ENCODE data around the gene UQCRH. TPM values are rescaled to one million over a fixed set of nuclear protein-coding genes. Genes with fewer than 3 reads are reported as not detected.

The UQCRH gene
- total RNA-seq, 3 donors from 2014 or later (not counting 1 experiment from before 2014, with no cell fraction given): 91.1 to 120 (median 107) TPM

- H3K27ac Mint-ChIP-seq: no peak overlapping the region
- no peaks in the 10 kb centered on the region for H3K9me3 Mint-ChIP-seq
Observed at GRCh38 chr1:46289976-46290375, 13.5 kb upstream of the UQCRH start.

GRCh38 chr1:46295306-46295705 lies 8.2 kb upstream of the UQCRH start:
- peaks cover 9% of the 10 kb centered on the region for H3K36me3 Mint-ChIP-seq

More at GRCh38 chr1:46289976-46290375, 13.5 kb upstream of the UQCRH start:
- H3K4me1 ChIP-seq (ENCODE audit: control insufficient read depth, insufficient read depth, low read length): no peaks in the 10 kb centered on the region
- ATAC-seq (no peak), DNase-seq (no peak)
- H3K36me3 Mint-ChIP-seq: no peaks in the 10 kb centered on the region
- H3K9me3 ChIP-seq (ENCODE audit: control insufficient read depth, insufficient read depth, low read length): no peaks in the 10 kb centered on the region
- peaks cover 0 to 7% of the 10 kb centered on the region in 2 donors for H3K4me1 Mint-ChIP-seq
- no peak overlapping the region for H3K4me3 Mint-ChIP-seq
- H3K27ac ChIP-seq (ENCODE audit: low read length): no peak overlapping the region
- intact Hi-C loops (cut with micrococcal nuclease): no loop called here
- no peak for TF ChIP-seq CTCF (IDR thresholded peaks at IDR 0.05)
- H3K27me3 Mint-ChIP-seq (ENCODE audit: low read depth in 2 of 2): no peaks in the 10 kb centered on the region
- H3K27me3 ChIP-seq (ENCODE audit: control insufficient read depth, insufficient read depth, low read length): no peaks in the 10 kb centered on the region
- H3K36me3 ChIP-seq (ENCODE audit: control insufficient read depth, insufficient read depth, low read length): peaks cover 13% of the 10 kb centered on the region
- H3K4me3 ChIP-seq (ENCODE audit: low read length): no peak overlapping the region
- WGBS (ENCODE audit: insufficient coverage): 91% methylated on average over 4 of the region's 4 CpGs

GRCh38 chr1:46298387-46298786 lies 5.1 kb upstream of the UQCRH start:
- no peak for TF ChIP-seq CTCF (IDR thresholded peaks at IDR 0.05)
- DNase-seq (no peak), ATAC-seq (no peak)
- Mint-ChIP-seq H3K36me3 (peaks cover 9% of the 10 kb centered on the region), H3K27me3 (ENCODE audit: low read depth in 2 of 2) (no peaks in the 10 kb centered on the region), H3K4me1 (peaks cover 13 to 32% of the 10 kb centered on the region in 2 donors), H3K4me3 (no peak overlapping the region), H3K27ac (no peak overlapping the region), H3K9me3 (no peaks in the 10 kb centered on the region)
- H3K4me1 ChIP-seq (ENCODE audit: control insufficient read depth, insufficient read depth, low read length): peaks cover 19% of the 10 kb centered on the region
- peaks cover 22% of the 10 kb centered on the region for H3K36me3 ChIP-seq (ENCODE audit: control insufficient read depth, insufficient read depth, low read length)
- H3K27me3 ChIP-seq (ENCODE audit: control insufficient read depth, insufficient read depth, low read length): no peaks in the 10 kb centered on the region
- H3K9me3 ChIP-seq (ENCODE audit: control insufficient read depth, insufficient read depth, low read length): no peaks in the 10 kb centered on the region
- intact Hi-C loops (cut with micrococcal nuclease): no loop called here
- no peak overlapping the region for H3K27ac ChIP-seq (ENCODE audit: low read length)
- no peak overlapping the region for H3K4me3 ChIP-seq (ENCODE audit: low read length)

More at GRCh38 chr1:46295306-46295705, 8.2 kb upstream of the UQCRH start:
- 94% methylated on average over 2 of the region's 2 CpGs for WGBS (ENCODE audit: insufficient coverage)
- H3K36me3 ChIP-seq (ENCODE audit: control insufficient read depth, insufficient read depth, low read length): peaks cover 22% of the 10 kb centered on the region
- H3K9me3 ChIP-seq (ENCODE audit: control insufficient read depth, insufficient read depth, low read length): no peaks in the 10 kb centered on the region
- H3K27me3 Mint-ChIP-seq (ENCODE audit: low read depth in 2 of 2): no peaks in the 10 kb centered on the region
- ATAC-seq (no peak), DNase-seq (no peak)
- intact Hi-C loops (cut with micrococcal nuclease): no loop called here
- H3K4me3 ChIP-seq (ENCODE audit: low read length): no peak overlapping the region
- H3K27ac ChIP-seq (ENCODE audit: low read length): no peak overlapping the region
- no peaks in the 10 kb centered on the region for H3K4me1 ChIP-seq (ENCODE audit: control insufficient read depth, insufficient read depth, low read length)
- TF ChIP-seq CTCF (IDR thresholded peaks at IDR 0.05): no peak
- no peak overlapping the region for H3K4me3 Mint-ChIP-seq
- no peaks in the 10 kb centered on the region for H3K27me3 ChIP-seq (ENCODE audit: control insufficient read depth, insufficient read depth, low read length)
- no peaks in the 10 kb centered on the region for H3K9me3 Mint-ChIP-seq
- no peak overlapping the region for H3K27ac Mint-ChIP-seq
- H3K4me1 Mint-ChIP-seq: peaks cover 1 to 2% of the 10 kb centered on the region in 2 donors

- no peak for TF ChIP-seq CTCF (IDR thresholded peaks at IDR 0.05)
- peaks cover 12% of the 10 kb centered on the region for H3K36me3 ChIP-seq (ENCODE audit: control insufficient read depth, insufficient read depth, low read length)
- no peak overlapping the region for H3K4me3 ChIP-seq (ENCODE audit: low read length)
- Mint-ChIP-seq H3K27ac (peak overlapping the region; percentile 96 to 99), H3K9me3 (no peaks in the 10 kb centered on the region), H3K27me3 (ENCODE audit: low read depth in 2 of 2) (no peaks in the 10 kb centered on the region), H3K4me1 (peaks cover 22 to 41% of the 10 kb centered on the region in 2 donors), H3K4me3 (peak overlapping the region; percentile 98), H3K36me3 (peaks cover 9% of the 10 kb centered on the region)
- peaks cover 33% of the 10 kb centered on the region for H3K4me1 ChIP-seq (ENCODE audit: control insufficient read depth, insufficient read depth, low read length)
- WGBS (ENCODE audit: insufficient coverage): 72% methylated on average over 6 of the region's 6 CpGs
- no peak for DNase-seq
- no peak for ATAC-seq
- no peaks in the 10 kb centered on the region for H3K27me3 ChIP-seq (ENCODE audit: control insufficient read depth, insufficient read depth, low read length)
- intact Hi-C loops (cut with micrococcal nuclease): no loop called here
- H3K27ac ChIP-seq (ENCODE audit: low read length): peak overlapping the region; percentile 89
- H3K9me3 ChIP-seq (ENCODE audit: control insufficient read depth, insufficient read depth, low read length): no peaks in the 10 kb centered on the region
Observed at GRCh38 chr1:46300673-46301405, 2.7 kb upstream of the UQCRH start.

All from natural killer cell (primary cell).